WTC11 (cell line): ENCODE data around the gene LMLN.

Experiments used
- RELA ChIP-seq: sonication (generic); formaldehyde crosslinking; IDR thresholded peaks from 2 replicates; pipeline ENCODE4 v1.8.1; 2022; ENCODE audit warnings: missing genetic modification reagents, mild to moderate bottlenecking, borderline replicate concordance
- TEAD4 ChIP-seq: sonication (generic); formaldehyde crosslinking; IDR thresholded peaks from 2 replicates; pipeline ENCODE4 v1.8.0; 2022; ENCODE audit warnings: mild to moderate bottlenecking, missing genetic modification reagents
- TF ChIP-seq, protein P1 (sequence below): fragments of 200-600 bp; IDR thresholded peaks from 2 replicates; pipeline ENCODE4 v1.8.0; 2022; ENCODE audit warnings: antibody characterized with exemption

DNA sequence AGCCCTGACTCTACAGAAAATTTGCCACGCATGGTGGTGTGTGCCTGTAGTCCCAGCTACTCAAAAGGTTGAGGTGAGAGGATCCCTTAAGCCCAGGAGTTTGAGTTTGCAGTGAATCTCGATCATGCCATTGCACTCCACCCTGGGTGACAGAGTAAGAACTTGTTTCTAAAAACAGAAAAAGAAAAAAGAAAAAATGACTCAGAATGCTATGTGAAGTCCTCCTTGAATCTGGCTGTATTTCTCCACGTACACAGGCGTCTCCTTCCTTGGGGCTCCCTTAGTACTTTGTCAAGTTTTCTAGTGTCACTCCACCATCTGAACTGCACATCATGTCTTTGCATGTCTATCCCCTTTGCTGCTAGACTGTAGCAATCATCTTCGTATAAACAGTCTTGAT, 104.4 kb downstream of the LMLN start:
- no peak for TF ChIP-seq TEAD4 (CRISPR knock-in tag)
- TF ChIP-seq RELA (CRISPR knock-in tag) = no peak
- TF ChIP-seq, protein P1, sequence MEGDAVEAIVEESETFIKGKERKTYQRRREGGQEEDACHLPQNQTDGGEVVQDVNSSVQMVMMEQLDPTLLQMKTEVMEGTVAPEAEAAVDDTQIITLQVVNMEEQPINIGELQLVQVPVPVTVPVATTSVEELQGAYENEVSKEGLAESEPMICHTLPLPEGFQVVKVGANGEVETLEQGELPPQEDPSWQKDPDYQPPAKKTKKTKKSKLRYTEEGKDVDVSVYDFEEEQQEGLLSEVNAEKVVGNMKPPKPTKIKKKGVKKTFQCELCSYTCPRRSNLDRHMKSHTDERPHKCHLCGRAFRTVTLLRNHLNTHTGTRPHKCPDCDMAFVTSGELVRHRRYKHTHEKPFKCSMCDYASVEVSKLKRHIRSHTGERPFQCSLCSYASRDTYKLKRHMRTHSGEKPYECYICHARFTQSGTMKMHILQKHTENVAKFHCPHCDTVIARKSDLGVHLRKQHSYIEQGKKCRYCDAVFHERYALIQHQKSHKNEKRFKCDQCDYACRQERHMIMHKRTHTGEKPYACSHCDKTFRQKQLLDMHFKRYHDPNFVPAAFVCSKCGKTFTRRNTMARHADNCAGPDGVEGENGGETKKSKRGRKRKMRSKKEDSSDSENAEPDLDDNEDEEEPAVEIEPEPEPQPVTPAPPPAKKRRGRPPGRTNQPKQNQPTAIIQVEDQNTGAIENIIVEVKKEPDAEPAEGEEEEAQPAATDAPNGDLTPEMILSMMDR = no peak
